ENCODE results near the gene ST3GAL5. TPM values are rescaled to one million over a fixed set of nuclear protein-coding genes. Genes with fewer than 3 reads are reported as not detected.

ST3GAL5 gene
- total RNA-seq, 2 experiments from 2014 or later, result 7.4 to 11.3 TPM

GRCh38 chr2:85806358-85807118 lies 82.3 kb downstream of the ST3GAL5 start:
- Histone ChIP-seq H3K9me3 (ENCODE audit: low read length) (no peaks in the 10 kb centered on the region), H3K4me1 (ENCODE audit: insufficient read depth, low read length, poor library complexity, severe bottlenecking) (peaks cover 5% of the 10 kb centered on the region), H3K4me3 (ENCODE audit: low read depth, low read length, poor library complexity, severe bottlenecking) (no peak overlapping the region), H4K20me1 (ENCODE audit: insufficient read depth, low read length) (no peaks in the 10 kb centered on the region), H3K36me3 (ENCODE audit: insufficient read depth, low read length) (no peaks in the 10 kb centered on the region), H3K79me2 (ENCODE audit: insufficient read depth, low read depth, low read length) (no peaks in the 10 kb centered on the region), H2AFZ (ENCODE audit: low read length) (no peak overlapping the region), H3K27ac (ENCODE audit: low read depth, low read length, poor library complexity, severe bottlenecking) (no peak overlapping the region), H3K9me2 (ENCODE audit: insufficient read depth, low read length) (no peaks in the 10 kb centered on the region), H3K4me2 (ENCODE audit: low read length) (no peak overlapping the region)
- TF ChIP-seq EZH2phosphoT487 (IDR thresholded peaks at IDR 0.05; ENCODE audit: borderline replicate concordance, low read depth, low read length) (no peak), CTCF (conservative IDR thresholded peaks at IDR 0.05; ENCODE audit: low read length) (no peak)
- POLR2A ChIA-PET, result interaction anchor here (0.6 to 0.7 kb wide), 4 partner anchors 49 to 619 kb away, joined by 3 to 7 read pairs (median 4); no protein-coding TSS in a partner anchor
- CTCF ChIA-PET (ENCODE audit: unreplicated experiment), result no interaction called here
- no peak for DNase-seq (ENCODE audit: low spot score)
- intact Hi-C loops (cut with micrococcal nuclease; ENCODE audit: unreplicated experiment), result no loop called here
- BruUV-seq (replicated peaks), result no TSS peak

DNA sequence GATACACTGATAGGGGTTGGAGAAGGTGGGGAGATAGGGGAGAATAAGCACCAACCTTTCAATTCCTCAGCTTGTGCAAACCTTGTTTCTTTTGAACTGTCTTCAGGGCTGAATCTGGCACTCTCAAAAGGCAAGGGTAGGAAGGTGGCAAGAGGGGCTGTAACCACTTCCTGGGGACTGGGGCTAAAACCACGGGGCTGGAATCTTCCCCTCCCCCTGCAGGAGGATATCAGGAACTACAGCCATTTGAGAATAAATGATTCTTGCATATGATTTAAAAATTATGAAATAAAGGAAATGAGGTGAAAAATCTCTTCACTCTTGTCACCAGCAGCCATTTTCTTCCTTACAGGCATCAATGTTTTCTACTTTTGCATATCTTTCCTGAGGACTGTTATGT lies 84.2 kb downstream of the ST3GAL5 start:
- H3K36me3 ChIP-seq (ENCODE audit: insufficient read depth, low read length), result no peaks in the 10 kb centered on the region
- no peaks in the 10 kb centered on the region for H3K9me3 ChIP-seq (ENCODE audit: low read length)
- BruUV-seq (replicated peaks), result no TSS peak
- no peaks in the 10 kb centered on the region for H4K20me1 ChIP-seq (ENCODE audit: insufficient read depth, low read length)
- H3K9me2 ChIP-seq (ENCODE audit: insufficient read depth, low read length), result no peaks in the 10 kb centered on the region
- ChIA-PET CTCF (ENCODE audit: unreplicated experiment) (no interaction called here), POLR2A (no interaction called here)
- H3K79me2 ChIP-seq (ENCODE audit: insufficient read depth, low read depth, low read length), result no peaks in the 10 kb centered on the region
- TF ChIP-seq EZH2phosphoT487 (IDR thresholded peaks at IDR 0.05; ENCODE audit: borderline replicate concordance, low read depth, low read length) (no peak), CTCF (conservative IDR thresholded peaks at IDR 0.05; ENCODE audit: low read length) (peak; percentile 73)
- H2AFZ ChIP-seq (ENCODE audit: low read length), result peak overlapping the region; percentile 28; the same call in 1 of the 2 replicates
- peaks cover 5% of the 10 kb centered on the region for H3K4me1 ChIP-seq (ENCODE audit: insufficient read depth, low read length, poor library complexity, severe bottlenecking)
- intact Hi-C loops (cut with micrococcal nuclease; ENCODE audit: unreplicated experiment), result no loop called here
- H3K4me3 ChIP-seq (ENCODE audit: low read depth, low read length, poor library complexity, severe bottlenecking), result no peak overlapping the region
- no peak overlapping the region for H3K4me2 ChIP-seq (ENCODE audit: low read length)
- H3K27ac ChIP-seq (ENCODE audit: low read depth, low read length, poor library complexity, severe bottlenecking), result no peak overlapping the region
- peak; percentile 60 for DNase-seq (ENCODE audit: low spot score)

Measured in OCI-LY7 (cell line).